ENCODE measurements around the gene SMIM5. TPM values are rescaled to one million over a fixed set of nuclear protein-coding genes. Genes with fewer than 3 reads are reported as not detected.

Gene SMIM5
- total RNA-seq, 1 experiment from 2014 or later, result 0.24 TPM

DNA sequence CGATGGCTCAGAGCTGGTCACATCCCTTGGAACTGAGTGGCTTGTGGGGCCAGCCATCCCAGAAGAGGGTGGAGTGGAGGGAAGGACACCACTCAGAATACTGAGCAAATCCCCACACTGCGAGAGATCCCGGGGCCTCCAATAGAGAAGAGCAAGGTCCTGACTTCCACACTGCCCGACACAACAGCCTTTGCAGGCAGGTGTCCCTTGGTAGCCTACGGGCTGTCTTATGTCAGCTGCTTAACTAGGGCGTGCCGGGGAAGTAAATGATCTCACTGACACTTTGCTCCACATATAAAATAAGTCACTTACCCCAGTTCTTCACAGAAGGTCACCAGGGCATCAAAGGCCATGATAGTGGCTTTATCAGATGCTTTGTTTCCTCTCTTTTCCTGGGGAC is 17.6 kb downstream of the SMIM5 start:
- H3K27ac ChIP-seq (ENCODE audit: insufficient read length, low read depth, low read length), result no peak overlapping the region
- no peak overlapping the region for H2BK12ac ChIP-seq (ENCODE audit: insufficient read length, low read depth, low read length)
- H3K27me3 Mint-ChIP-seq (ENCODE audit: low read depth), result no peaks in the 10 kb centered on the region
- H4K5ac ChIP-seq (ENCODE audit: insufficient read length, low read depth, low read length), result no peak overlapping the region
- TF ChIP-seq, protein P1, sequence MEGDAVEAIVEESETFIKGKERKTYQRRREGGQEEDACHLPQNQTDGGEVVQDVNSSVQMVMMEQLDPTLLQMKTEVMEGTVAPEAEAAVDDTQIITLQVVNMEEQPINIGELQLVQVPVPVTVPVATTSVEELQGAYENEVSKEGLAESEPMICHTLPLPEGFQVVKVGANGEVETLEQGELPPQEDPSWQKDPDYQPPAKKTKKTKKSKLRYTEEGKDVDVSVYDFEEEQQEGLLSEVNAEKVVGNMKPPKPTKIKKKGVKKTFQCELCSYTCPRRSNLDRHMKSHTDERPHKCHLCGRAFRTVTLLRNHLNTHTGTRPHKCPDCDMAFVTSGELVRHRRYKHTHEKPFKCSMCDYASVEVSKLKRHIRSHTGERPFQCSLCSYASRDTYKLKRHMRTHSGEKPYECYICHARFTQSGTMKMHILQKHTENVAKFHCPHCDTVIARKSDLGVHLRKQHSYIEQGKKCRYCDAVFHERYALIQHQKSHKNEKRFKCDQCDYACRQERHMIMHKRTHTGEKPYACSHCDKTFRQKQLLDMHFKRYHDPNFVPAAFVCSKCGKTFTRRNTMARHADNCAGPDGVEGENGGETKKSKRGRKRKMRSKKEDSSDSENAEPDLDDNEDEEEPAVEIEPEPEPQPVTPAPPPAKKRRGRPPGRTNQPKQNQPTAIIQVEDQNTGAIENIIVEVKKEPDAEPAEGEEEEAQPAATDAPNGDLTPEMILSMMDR (conservative IDR thresholded peaks at IDR 0.05), result no peak
- H3K23ac ChIP-seq (ENCODE audit: insufficient read length, low read depth, low read length), result no peak overlapping the region
- H2BK20ac ChIP-seq (ENCODE audit: low read depth, low read length, poor library complexity, severe bottlenecking), result no peak overlapping the region
- H3K27me3 ChIP-seq (ENCODE audit: insufficient read depth, low read length), result no peaks in the 10 kb centered on the region
- H3K9me3 ChIP-seq (ENCODE audit: control insufficient read depth, low read depth, low read length), result no peaks in the 10 kb centered on the region
- H3K18ac ChIP-seq (ENCODE audit: insufficient read length, low read depth, low read length), result no peak overlapping the region
- no CpG with 5 or more reads among the region's 7 CpGs for WGBS (ENCODE audit: extremely low coverage, insufficient read length, low lambda C conversion rate)
- no peak overlapping the region for H2AFZ ChIP-seq (ENCODE audit: low read length)
- no peaks in the 10 kb centered on the region for H3K79me1 ChIP-seq (ENCODE audit: insufficient read depth, low read depth, low read length, poor library complexity, severe bottlenecking)
- no peaks in the 10 kb centered on the region for H3K79me2 ChIP-seq (ENCODE audit: insufficient read depth, low read length)
- peaks cover 13 to 46% (median 42%) of the 10 kb centered on the region in 3 experiments; a peak in 6 of 7 replicates for H3K36me3 Mint-ChIP-seq (ENCODE audit: insufficient read depth in 1 of 3, low read depth in 3 of 3)
- H3K9ac ChIP-seq (ENCODE audit: extremely low read depth, insufficient read length, low read length), result no peak overlapping the region
- no peak overlapping the region for H3K4me2 ChIP-seq (ENCODE audit: insufficient read depth, insufficient read length, low read length)
- no peaks in the 10 kb centered on the region for H4K20me1 ChIP-seq (ENCODE audit: control insufficient read depth, insufficient read depth, insufficient read length)
- H2AK5ac ChIP-seq (ENCODE audit: insufficient read length, low read length), result no peak overlapping the region
- no peak overlapping the region for H3K14ac ChIP-seq (ENCODE audit: insufficient read depth, low read length)
- H2BK120ac ChIP-seq (ENCODE audit: low read depth, low read length, poor library complexity, severe bottlenecking), result no peak overlapping the region
- no peak overlapping the region for H3K56ac ChIP-seq (ENCODE audit: insufficient read length, low read depth, low read length)
- no peak overlapping the region for H4K91ac ChIP-seq (ENCODE audit: insufficient read length, low read depth, low read length)
- H3K4me1 ChIP-seq (ENCODE audit: insufficient read depth, low read length), result no peaks in the 10 kb centered on the region
- H3T11ph ChIP-seq (ENCODE audit: low read length), result no peak overlapping the region
- H2BK5ac ChIP-seq (ENCODE audit: insufficient read length, low read length), result no peak overlapping the region
- no peak overlapping the region for H2BK15ac ChIP-seq (ENCODE audit: low read depth, low read length)
- no peaks in the 10 kb centered on the region for H3K9me3 Mint-ChIP-seq
- no peak overlapping the region for H3K4ac ChIP-seq (ENCODE audit: low read depth, low read length)
- peaks cover 3 to 6% of the 10 kb centered on the region in 2 experiments; a peak in 3 of 4 replicates for H3K4me1 Mint-ChIP-seq
- DNase-seq, result no peak
- H3K4me3 Mint-ChIP-seq, result no peak overlapping the region
- no peaks in the 10 kb centered on the region for H3K23me2 ChIP-seq (ENCODE audit: insufficient read length, low read depth, low read length, poor library complexity, severe bottlenecking)
- no peak overlapping the region for H3K27ac Mint-ChIP-seq
- H4K8ac ChIP-seq (replicated peaks; ENCODE audit: insufficient read length, low read depth, low read length), result no peak overlapping the region

All from H9 (cell line).